ENCODE data around the gene PAFAH1B2.
"Not testable (repeated sequence)": the region's sequence is repeated elsewhere in the genome, so short reads cannot be mapped to it uniquely, and the experiment has no call there.

Gene PAFAH1B2, protein sequence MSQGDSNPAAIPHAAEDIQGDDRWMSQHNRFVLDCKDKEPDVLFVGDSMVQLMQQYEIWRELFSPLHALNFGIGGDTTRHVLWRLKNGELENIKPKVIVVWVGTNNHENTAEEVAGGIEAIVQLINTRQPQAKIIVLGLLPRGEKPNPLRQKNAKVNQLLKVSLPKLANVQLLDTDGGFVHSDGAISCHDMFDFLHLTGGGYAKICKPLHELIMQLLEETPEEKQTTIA

DNA sequence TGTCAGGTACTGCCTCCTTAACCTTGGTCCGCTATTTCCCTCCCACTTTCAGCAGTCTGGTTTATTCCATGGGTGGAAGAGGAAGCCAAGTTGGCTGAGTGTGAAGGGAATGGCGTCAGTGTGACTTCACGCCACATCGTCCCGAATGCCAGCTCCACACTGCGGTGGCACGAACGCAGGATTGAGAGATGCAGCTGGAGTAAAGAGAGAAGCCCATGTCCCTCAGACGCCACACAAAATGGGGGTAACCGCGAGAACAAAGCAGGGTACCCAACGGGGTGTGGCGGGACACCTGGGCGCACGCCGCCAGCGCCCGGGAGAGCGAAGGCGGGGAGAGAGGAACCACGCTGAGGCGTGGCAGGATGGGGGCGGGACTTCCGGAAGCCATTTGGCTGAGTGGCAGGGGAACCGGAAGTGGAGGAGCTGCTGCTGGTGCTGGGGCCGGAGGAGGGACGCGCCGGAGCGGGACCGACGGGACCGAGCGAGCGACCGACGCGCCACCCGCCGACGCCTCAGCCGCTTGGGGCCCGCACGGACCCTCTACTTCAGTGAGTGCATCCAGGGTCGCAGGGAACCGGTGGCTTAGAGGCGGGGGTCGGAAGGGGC lies at the start of gene PAFAH1B2:
Gene PAFAH1B2, plus strand, starts transcription at position 417 of the 606 bp plus-strand sequence. CDS start 8,161 bp downstream, outside the sequence.
- DNase-seq, result peak; percentile 94

DNA sequence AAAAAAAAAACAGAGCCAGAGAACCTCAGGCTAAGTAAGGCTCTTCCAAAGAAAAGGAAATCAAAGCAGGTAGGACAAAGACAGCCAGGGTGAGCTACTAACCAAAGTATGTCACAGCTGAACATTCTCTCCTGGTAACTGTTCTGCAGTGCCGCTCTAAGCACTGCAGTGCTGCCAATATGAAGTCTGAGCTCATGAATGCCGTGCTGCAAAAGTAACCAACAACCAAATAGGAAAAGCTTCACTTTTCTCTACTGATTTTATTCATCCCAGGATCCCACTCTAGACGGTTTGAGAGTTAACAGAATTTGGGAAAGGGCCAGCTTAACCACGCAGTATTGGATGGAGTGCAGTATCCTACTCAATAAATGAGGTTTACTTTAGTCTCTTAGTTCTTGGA lies 49.3 kb upstream of the PAFAH1B2 start:
- no peak for DNase-seq

DNA sequence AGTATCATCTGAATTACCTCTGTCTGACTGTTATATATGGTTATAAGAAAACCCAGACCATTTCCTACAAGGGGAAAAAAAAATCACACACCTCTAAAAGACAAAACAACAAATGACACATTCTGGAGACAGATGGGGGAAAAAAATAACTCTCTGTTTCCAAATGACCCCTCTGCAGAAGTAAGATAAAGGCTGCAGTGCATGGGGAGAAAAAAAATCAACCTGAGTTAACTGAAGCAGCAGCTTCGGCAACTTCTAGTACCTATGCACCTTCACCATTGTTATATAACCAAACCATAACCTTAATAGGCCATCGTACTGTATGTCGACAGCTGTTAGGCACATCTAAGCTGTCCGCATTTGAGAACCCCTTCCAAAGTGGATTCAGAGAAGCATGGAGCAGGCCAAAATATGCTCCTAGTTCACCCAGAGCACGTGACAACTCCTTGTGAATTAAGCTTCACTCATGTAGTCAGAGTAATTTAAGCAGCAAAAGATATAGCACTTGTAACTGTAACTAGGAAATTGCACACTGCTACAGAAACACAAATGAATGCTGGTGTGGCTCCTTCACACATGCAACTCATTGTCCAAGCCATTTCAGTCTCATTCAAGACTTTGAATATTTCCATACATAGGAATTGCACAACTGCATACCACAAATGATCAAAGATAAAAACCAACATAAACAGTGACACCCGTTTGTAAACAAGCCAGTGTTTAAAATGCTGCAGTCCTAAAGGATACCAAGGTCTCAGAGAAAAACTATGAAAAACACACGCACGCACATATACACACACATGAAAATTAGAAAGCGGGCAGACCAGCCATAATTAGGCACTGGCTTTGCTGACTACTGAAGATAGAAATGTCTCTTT lies 48.6 kb upstream of the PAFAH1B2 start:
- DNase-seq, result no peak

DNA sequence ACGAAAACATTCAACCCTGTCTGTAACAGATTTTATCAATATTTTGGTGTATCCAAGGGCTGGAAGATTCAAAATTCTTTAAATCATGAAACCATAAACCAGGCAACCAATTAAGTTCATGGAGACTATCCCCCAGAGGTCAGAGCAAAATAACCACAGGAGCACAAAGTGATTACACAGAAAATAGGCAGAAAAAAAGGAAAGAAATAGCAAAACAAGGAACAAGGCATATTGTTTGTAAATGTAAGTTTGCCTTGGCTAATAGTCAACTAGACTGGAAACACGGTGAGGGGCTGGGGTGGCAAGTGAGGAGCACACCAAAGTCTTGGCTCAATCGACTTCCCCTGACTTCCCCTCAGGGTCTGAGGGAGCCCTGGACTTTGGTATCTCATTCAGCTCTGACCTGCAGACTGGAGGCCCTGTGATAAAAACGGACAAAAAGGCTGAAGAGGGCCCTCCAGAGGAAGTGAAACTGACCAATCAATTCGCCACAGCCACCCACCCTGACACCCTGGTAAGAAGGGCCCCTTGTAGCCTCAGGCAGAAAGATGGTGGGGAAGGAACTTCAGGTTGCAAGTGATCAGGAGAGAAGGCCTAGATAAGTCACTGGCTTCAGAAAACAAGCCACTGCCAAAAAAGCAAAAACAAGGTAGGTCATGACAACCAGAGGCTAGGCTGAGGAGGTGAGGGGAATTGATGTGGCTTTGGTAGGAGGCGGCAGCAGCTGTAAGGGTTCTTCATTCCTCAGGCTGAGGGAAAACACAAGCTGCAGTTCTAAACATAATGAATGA lies 47.7 kb upstream of the PAFAH1B2 start:
- no peak for DNase-seq

DNA sequence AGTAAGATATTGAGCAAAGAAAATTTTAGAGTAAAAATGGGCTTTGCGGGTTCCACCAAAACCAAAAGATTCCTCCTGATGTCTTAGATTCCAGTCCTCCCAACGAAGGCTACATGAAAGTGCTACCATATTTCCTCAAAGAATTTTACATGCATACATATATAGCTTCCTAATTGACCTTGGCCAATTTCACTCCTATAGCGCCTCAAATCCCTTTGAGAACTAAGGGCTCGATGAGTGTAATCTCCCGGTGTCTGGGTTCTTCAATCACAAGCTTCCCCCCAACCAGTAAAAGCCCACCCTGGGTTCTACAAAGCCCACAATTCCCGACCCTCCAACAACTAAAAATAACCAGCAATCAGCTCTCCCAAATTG lies 47.1 kb upstream of the PAFAH1B2 start:
- no peak for DNase-seq

DNA sequence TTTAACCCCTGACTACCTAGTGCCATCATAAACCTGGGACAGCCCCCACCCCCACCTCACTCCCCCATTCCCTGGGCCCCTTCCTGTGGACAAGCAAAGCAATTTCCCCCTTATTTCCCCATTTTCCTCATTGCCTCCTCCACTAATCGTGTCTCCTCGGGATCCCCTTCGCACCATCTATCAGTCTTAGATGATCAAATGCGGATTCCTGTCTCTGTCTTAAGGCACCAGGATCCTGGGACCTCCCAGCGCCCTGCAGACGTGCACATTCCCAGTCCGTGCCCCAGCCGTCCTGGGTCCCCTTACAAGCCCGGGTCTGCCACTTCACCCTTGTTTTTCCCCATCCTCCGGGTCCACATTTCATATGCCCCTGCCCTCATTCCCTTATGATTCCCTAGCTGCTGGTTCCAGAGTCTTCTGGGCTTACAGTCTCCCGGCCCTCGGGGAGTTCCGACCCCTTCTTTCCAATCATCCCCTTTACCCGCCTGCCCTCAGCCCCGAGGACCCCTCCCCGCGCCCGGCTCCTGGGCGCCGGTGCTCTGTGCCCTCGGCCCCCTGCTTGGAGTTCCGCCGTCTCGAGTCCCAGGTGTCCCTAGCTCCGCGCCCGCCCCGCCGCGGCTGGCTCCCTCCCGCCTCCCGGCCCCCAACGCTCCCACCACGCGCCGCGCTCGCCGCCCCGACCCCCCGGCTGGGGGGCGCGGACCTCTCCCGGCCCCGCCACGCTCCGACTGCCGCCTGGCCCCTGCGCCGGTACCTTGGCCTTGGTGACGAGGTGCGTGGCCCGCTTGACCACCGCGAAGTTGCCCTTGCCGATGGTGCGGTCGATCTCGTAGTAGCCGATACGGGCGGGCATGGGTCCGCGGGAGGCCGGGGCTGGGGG lies 46.5 kb upstream of the PAFAH1B2 start:
- DNase-seq, result no peak

DNA sequence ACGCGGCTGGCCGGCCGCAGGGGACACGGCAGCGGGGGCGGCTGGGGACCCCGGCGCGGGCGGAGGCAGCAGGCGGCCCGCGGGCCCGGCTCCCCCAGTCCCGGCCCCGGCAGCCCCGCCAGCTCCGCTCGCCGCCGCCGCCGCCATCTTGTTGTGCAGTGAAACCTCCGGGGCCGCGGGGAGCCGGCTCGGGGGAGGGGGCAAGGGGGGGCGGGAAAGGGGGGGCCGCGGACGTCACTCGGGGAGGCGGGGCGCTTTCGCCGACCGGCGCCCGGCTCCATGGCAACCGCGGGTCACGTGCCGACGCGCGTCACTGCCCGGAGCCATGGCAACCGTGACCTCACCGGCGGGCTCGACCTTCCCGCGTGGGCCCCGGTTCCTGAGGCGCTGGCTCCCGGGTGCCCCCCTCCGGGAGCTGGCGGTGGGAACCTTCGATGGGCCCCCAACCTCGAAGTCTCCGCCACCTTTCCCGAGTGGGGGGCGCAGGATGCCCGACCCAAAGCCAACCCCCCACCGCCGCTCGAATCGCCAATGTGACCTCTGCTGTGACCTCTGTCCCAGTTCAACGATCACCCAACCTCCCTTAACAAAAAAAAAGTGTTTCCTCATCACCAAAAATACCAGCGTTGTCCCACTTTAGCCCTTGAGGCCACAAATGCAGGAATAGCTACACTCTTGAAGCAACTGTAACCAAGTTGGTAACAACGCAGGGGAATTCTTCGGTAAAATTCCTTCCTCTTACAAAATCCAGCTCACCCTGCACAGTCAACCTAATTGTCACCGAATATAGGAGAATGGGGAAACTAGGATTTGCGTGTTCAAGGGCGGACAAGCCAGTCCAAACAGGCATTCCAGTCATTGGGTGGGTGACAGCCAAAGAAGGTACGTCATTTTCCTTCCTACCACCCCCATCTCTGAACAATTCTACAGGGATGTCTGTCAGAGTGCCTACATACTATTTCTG lies 45.5 kb upstream of the PAFAH1B2 start, which contains the start of gene SIK3:
Gene SIK3, minus strand, starts transcription at position 160 of the 964 bp plus-strand sequence. Its CDS starts 13 bp downstream, at position 147.
- DNase-seq, result peak; percentile 79

DNA sequence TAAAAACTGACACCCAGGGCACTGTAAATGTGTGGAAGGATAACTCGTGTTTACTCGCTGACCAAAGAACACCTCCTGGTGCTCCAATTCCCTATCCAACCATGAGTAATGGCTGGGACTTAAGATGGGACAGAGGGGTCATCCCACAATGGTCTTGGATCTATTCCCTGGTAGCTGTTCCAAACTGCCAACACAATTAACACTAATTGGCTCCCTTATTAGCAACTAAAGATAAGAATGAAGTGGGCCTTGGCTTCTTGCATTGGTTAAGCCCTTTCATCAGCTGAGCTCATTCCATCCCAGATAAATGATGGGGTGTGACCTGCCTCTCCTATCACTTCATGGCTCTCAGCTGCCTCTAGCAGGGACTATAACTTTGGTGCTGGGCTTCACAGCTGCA lies 44.4 kb upstream of the PAFAH1B2 start:
- no peak for DNase-seq

DNA sequence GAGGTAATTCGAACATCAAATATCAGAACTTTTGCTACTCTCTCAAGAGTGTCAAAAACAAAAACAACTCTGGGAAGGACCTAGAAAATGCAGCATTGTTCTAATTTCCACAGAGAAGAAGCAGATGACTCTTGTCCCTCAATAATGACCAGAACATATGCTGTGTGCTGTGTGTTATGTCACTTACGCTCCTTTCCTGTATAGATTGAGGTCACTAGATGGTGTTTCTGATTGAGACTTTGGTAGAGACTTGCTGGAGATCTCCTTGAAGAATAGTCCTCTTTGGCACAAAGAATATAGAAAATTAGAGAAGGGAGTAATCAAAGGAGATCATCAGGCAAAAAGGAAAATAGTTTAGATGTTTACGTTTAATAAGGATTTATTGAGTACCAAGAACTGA lies 43.5 kb upstream of the PAFAH1B2 start:
- no peak for DNase-seq

DNA sequence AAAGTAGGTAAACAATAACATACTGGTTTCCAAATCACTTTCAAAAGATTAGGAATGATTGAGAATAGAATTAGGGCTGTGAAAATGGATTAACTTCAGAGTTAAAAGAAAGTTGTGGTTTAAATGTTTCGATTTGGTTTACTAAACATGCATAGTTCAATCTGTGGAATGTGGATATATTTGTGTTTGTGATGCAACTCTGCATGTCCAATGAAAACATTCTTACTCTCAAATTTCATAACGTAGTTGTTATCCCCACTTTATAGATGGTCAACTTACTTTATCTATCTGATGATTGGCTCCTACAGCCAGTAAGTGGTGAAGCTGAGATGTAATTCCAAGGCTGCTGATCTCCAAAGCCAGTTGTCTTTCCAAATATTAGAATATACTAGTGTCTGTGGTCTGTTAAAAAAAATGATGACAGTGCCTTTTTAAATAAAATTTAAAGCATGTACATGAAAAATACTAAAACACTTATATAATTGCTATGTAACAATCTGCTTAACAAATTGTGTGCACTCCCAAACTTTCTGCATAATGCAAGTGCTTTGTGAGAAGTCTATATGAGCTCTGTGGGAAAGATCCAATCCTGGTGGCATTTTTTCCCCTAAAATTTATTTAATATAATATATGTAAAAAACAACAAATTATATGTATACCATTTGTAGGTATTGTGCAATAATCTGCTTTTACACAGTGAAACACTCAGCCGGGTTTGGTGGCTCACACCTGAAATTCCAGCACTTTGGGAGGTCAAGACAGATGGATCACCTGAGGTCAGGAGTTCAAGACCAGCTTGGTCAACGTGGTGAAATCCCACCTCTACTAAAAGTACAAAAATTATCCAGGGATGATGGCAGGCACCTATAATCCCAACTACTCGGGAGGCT lies 36.1 kb upstream of the PAFAH1B2 start:
- DNase-seq, result no peak

DNA sequence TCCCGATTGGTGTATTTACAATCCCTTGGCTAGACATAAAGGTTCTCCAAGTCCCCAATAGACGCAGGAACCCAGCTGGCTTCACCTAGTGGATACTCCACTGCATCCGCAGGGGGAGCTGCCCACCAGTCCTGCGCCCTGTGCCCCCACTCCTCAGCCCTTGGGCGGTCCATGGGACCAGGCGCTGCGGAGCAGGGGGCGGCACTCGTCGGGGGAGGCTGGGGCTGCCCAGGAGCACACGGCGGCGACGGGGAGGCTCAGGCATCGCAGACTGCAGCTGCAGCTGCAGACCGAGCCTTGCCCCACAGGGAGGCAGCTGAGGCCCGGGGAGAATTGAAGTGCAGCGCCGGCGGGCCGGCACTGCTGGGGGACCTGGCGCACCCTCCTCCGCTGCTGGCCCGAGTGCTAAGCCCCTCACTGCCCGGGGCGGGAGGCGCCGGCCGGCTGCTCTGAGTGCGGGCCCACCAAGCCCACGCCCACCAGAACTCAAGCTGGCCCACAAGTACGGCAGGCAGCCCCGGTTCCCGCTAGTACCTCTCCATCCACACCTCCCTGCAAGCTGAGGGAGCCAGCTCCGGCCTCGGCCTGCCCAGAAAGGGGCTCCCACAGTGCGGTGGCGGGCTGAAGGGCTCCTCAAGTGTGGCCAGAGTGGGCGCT lies 33.7 kb upstream of the PAFAH1B2 start:
- DNase-seq, result no peak

DNA sequence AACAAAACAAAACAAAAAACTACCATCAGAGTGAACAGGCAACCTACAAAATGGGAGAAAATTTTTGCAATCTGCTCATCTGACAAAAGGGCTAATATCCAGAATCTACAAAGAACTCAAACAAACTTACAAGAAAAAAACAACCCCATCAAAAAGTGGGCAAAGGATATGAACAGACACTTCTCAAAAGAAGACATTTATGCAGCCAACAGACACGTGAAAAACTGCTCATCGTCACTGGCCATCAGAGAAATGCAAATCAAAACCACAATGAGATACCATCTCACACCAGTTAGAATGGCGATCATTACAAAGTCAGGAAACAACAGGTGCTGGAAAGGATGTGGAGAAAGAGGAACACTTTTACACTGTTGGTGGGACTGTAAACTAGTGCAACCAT lies 31.6 kb upstream of the PAFAH1B2 start:
- DNase-seq, result not testable (repeated sequence)

DNA sequence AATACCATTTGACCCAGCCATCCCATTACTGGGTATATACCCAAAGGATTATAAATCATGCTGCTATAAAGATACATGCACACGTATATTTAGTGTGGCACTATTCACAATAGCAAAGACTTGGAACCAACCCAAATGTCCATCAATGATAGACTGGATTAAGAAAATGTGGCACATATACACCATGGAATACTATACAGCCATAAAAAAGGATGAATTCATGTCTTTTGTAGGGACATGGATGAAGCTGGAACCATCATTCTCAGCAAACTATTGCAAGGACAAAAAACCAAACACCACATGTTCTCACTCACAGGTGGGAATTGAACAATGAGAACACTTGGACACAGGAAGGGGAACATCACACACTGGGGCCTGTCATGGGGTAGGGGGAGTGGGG lies 31.1 kb upstream of the PAFAH1B2 start:
- DNase-seq, result not testable (repeated sequence)

DNA sequence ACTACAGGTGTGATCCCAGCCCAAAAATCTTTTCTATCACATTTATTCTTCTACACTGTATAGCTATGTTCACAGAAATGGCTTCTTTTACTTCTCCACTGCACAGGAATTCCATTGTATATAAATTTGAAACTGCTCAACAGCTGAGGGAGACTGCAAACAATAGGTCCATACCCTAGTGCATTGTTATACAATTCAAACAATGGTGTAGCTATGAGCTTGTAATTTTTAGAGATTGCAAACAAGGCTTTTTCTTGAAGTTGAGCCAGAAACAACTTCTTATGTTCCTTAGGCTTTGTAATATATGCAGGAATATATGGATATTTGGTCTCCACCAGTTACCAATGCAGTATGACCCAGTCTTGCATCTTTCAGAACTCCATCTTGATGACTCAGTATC lies 26.4 kb upstream of the PAFAH1B2 start:
- no peak for DNase-seq

DNA sequence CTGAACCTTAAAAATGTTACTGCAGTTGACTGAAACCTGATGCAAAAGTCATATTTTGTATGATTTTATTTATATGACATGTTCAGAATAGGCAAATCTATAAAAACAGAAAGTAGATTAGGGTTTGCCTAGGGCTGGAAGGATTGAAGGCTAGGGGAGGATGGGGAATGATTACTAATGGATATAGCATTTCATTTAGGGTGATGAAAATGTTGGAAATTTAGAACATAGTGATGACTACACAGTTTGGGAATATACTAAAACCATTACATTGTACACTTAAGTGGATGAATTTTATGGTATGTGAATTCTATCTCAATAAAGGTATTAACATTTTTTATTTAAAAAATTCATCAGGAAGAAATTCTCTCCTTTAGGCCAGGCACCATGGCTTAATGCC lies 22.9 kb upstream of the PAFAH1B2 start:
- DNase-seq, result no peak

DNA sequence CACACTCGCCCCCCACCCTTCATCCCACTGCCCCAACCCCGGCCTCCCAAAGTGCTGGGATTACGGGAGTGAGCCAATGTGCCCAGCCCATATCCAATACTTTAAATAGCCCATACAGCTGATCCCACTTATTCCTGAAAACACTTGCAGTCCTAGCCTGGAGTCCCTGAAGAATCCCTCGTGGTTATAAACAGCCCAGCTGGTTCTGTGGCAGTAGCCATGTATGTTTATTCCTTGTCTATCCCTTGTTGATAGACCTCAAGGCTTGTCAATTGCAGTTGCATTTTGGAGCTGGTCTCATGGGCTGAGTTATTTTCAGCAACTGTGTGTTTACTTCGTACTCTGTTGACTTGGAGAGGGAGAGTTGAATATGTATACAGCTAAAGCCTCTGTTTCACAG lies 21.5 kb upstream of the PAFAH1B2 start:
- DNase-seq, result no peak

DNA sequence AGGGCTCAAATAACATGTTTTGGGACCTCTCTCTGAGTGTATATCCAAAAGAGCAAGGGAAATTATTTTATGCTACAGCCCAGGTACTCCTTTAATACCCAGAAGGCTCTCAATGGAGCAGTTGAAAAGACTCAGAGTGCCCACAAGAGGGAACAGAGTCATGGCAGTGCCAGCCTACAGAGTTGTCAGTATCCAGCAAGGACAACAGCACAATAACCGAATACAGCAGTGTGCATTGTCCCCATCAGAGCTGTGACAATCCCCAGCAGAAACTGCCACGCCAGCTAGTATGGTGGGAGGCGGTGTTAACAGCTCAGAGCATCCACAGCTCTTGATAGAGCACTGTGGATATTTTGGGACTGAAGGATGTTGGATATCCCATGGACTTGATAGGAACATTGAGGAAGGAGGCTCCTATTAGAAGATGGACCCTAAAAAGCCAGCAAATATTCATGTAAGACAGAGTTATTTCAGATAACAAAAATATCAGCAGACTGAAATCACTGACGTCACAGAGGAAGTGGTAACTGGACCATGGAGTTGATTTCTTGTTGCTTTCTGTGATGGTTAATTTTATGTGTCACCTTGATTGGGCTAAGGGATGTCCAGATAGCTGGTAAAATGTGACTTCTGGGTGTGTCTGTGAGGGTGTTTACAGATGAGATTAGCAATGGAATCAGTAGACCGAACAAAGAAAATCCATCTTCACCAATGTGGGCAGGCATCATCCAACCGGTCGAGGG lies 17.7 kb upstream of the PAFAH1B2 start:
- DNase-seq, result no peak

DNA sequence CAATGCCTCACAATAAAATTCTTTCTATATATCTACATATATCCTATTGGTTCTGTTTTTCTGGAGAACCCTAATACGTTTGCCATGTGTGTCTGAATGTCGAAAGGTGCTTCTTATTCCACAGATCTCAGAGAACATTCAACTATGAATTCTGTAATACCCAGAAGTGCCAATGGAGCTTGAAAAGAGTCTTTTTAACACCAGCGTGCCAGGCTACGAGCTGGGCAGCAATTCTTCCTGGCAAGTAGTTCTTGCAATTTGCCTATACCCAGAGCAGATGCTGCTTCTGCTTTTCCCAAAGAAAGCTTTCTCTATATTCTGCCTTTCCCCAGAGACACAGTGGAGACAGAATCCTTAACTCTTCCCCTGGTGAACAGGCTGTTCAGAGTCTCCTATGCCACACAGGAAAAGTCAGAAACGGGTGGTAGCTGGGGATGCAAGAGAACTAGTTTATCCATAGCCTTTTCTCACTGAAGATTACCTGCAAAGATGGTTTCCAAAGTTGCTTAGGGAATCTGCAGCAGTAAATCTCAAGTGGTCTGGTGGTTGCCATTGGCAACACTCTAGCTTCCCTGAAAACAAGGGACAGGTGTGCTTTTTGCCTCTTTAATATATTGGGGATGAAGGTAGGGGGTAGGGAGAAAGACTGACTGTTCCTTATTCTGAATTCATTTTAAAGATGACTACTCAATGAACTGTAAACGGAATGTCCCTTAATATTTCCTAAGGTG lies 16.8 kb upstream of the PAFAH1B2 start:
- no peak for DNase-seq

Measured in NCI-H226 (cell line).